NCI-H510A treated with DMSO at 0.1 percent for 48 hours (cell line): ENCODE measurements around the gene FASLG.
"Not testable (repeated sequence)": the region's sequence is repeated elsewhere in the genome, so short reads cannot be mapped to it uniquely, and the experiment has no call there.

Source experiments
- DNase-seq: peaks from one replicate; lab custom pipeline; 2025; lab: John Stamatoyannopoulos, UW

FASLG gene

GRCh38 chr1:172658871-172659453, at the start of gene FASLG:
Gene FASLG (plus strand): TSS chr1:172659103. CDS start chr1:172659202, 99 bp downstream.
- no peak for DNase-seq

- peak; percentile 25 for DNase-seq
These were observed 49.4 kb upstream of the FASLG start for GRCh38 chr1:172609528-172609927.

GRCh38 chr1:172612478-172612877, 46.4 kb upstream of the FASLG start:
- DNase-seq: no peak

- no peak for DNase-seq
These were observed 45.6 kb upstream of the FASLG start for GRCh38 chr1:172613294-172613693.

- no peak for DNase-seq
These were observed 42.7 kb upstream of the FASLG start for GRCh38 chr1:172616195-172616594.

- DNase-seq: no peak
These were observed 42.3 kb upstream of the FASLG start for GRCh38 chr1:172616636-172617035.

- DNase-seq: not testable (repeated sequence)
These were observed 38.3 kb upstream of the FASLG start for GRCh38 chr1:172620603-172621002.

- DNase-seq: no peak
These were observed 36.4 kb upstream of the FASLG start for GRCh38 chr1:172622541-172622940.

GRCh38 chr1:172623748-172624147, 35.2 kb upstream of the FASLG start:
- DNase-seq: no peak

- no peak for DNase-seq
These were observed 32.1 kb upstream of the FASLG start for GRCh38 chr1:172626845-172627244.

GRCh38 chr1:172627702-172628101, 31.2 kb upstream of the FASLG start:
- DNase-seq: no peak

- DNase-seq: no peak
These were observed 30.5 kb upstream of the FASLG start for GRCh38 chr1:172628401-172628800.

GRCh38 chr1:172629170-172629569, 29.7 kb upstream of the FASLG start:
- DNase-seq: no peak

GRCh38 chr1:172629638-172630037, 29.3 kb upstream of the FASLG start:
- no peak for DNase-seq

- DNase-seq: no peak
These were observed 28.7 kb upstream of the FASLG start for GRCh38 chr1:172630056-172630818.

GRCh38 chr1:172630868-172631267, 28.0 kb upstream of the FASLG start:
- no peak for DNase-seq

GRCh38 chr1:172637522-172637921, 21.4 kb upstream of the FASLG start:
- DNase-seq: no peak

GRCh38 chr1:172638249-172638648, 20.7 kb upstream of the FASLG start:
- no peak for DNase-seq

- no peak for DNase-seq
These were observed 19.7 kb upstream of the FASLG start for GRCh38 chr1:172638885-172639831.

GRCh38 chr1:172640111-172640510, 18.8 kb upstream of the FASLG start:
- DNase-seq: no peak

GRCh38 chr1:172641492-172641891, 17.4 kb upstream of the FASLG start:
- DNase-seq: no peak

GRCh38 chr1:172642970-172643369, 15.9 kb upstream of the FASLG start:
- no peak for DNase-seq

- DNase-seq: no peak
These were observed 12.2 kb upstream of the FASLG start for GRCh38 chr1:172646653-172647052.
